Left lung (tissue), 10 donors: ENCODE measurements around the gene HEBP2. TPM values are rescaled to one million over a fixed set of nuclear protein-coding genes. Genes with fewer than 3 reads are reported as not detected.

Experiments used
- ATAC-seq: fragments of 200-7000 bp; cut with Tn5 transposase; one replicate; pipeline ENCODE4 v1.9.1; 2020; ENCODE audit warnings: moderate library complexity
- DNase-seq, 4 donors: peaks; one replicate each; pipeline ENCODE4 v3.0.0-alpha.2; 2013 to 2020
- H3K27ac ChIP-seq, 2 donors: fragments of 200-600 bp; sonication (generic) in 1 of 2; one replicate each; pipeline versions ENCODE4 v1.5.0 to v1.8.0; 2020 to 2021
- H3K27me3 ChIP-seq, 2 donors: fragments of 200-600 bp; sonication (generic) in 1 of 2; one replicate each; pipeline versions ENCODE4 v1.5.0 to v1.8.0; 2020 to 2021
- H3K36me3 ChIP-seq, 2 donors: fragments of 200-600 bp; sonication (generic) in 1 of 2; one replicate each; pipeline versions ENCODE4 v1.5.0 to v1.8.0; 2020 to 2021
- H3K4me1 ChIP-seq, 2 donors: fragments of 200-600 bp; one replicate each; pipeline ENCODE4 v1.8.0; 2021
- H3K4me3 ChIP-seq, 2 donors: fragments of 200-600 bp; sonication (generic) in 1 of 2; one replicate each; pipeline versions ENCODE4 v1.5.0 to v1.8.0; 2020 to 2021; ENCODE audit warnings: mild to moderate bottlenecking in 1 of 2
- H3K9me3 ChIP-seq, 2 donors: fragments of 200-600 bp; sonication (generic) in 1 of 2; one replicate each; pipeline versions ENCODE4 v1.5.0 to v1.8.0; 2020 to 2021
- intact Hi-C, 2 donors: fragments of 100-400 bp; cut with DNase I; formaldehyde crosslinking; loops; one replicate each; pipeline versions ENCODE4 v1.11.2 to v1.14.2; 2022
- polyA plus RNA-seq, 6 donors: library from polyadenylated mRNA; unstranded; fragments of 120-200 nt; gene quantifications; one replicate each; pipeline ENCODE4 v1.2.1, GENCODE V29; 2013; ENCODE audit not compliant: insufficient read length in 6 of 6
- total RNA-seq, 2 donors: library from RNA; stranded (reverse); fragmentation: NEBNext Ultra II Directional; extraction: Animal tissue kit (Norgen Biotek cat#: 25700); gene quantifications; one replicate each; pipeline ENCODE4 v1.2.1, GENCODE V29; 2021
- TF ChIP-seq, protein P1 (sequence below), 2 donors: fragments of 200-600 bp; sonication (generic) in 1 of 2; IDR thresholded peaks; one replicate each; pipeline versions ENCODE4 v1.5.0 to v1.8.0; 2021; ENCODE audit warnings: antibody characterized with exemption in 2 of 2
- donor health status: DM: no; HTN: yes; CAD: no.
- donor health status: DM: no; HTN: no; CAD: no.

HEBP2 gene
- total and polyA plus RNA-seq, 8 donors: 44.2 to 54.5 (median 49.4) TPM

DNA sequence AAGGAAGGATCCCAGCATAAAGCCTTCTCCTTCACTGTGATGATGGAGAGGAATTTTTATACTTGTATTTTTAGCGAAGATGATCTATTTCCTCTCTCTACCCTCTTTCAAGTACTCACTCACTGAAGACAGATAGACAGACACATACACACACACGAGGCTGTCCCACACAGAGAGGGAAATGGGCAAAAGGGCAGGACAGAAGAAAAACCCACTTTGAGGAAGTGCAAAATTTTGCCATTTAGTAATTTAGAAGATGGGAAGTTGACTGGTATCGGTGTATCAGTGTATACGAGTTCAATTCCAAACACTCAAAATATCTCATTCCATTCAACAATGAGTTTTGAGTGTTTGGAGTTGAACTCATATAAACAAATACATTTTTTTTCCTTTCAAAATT, 30.9 kb downstream of the HEBP2 start:
- H3K36me3 ChIP-seq: peaks cover 0 to 16% of the 10 kb centered on the region in 2 donors
- intact Hi-C loops: loop anchor here in 1 of 2 donors (10.0 kb wide), 1 partner anchor 80 kb away; no protein-coding TSS in a partner anchor
- no peaks in the 10 kb centered on the region for H3K27me3 ChIP-seq
- H3K4me3 ChIP-seq: no peak overlapping the region
- no peak for DNase-seq
- H3K4me1 ChIP-seq: peaks cover 0 to 24% of the 10 kb centered on the region in 2 donors
- H3K27ac ChIP-seq: no peak overlapping the region
- peak; percentile 18 for ATAC-seq
- TF ChIP-seq, protein P1, sequence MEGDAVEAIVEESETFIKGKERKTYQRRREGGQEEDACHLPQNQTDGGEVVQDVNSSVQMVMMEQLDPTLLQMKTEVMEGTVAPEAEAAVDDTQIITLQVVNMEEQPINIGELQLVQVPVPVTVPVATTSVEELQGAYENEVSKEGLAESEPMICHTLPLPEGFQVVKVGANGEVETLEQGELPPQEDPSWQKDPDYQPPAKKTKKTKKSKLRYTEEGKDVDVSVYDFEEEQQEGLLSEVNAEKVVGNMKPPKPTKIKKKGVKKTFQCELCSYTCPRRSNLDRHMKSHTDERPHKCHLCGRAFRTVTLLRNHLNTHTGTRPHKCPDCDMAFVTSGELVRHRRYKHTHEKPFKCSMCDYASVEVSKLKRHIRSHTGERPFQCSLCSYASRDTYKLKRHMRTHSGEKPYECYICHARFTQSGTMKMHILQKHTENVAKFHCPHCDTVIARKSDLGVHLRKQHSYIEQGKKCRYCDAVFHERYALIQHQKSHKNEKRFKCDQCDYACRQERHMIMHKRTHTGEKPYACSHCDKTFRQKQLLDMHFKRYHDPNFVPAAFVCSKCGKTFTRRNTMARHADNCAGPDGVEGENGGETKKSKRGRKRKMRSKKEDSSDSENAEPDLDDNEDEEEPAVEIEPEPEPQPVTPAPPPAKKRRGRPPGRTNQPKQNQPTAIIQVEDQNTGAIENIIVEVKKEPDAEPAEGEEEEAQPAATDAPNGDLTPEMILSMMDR (IDR thresholded peaks at IDR 0.05): no peak
- no peaks in the 10 kb centered on the region for H3K9me3 ChIP-seq

DNA sequence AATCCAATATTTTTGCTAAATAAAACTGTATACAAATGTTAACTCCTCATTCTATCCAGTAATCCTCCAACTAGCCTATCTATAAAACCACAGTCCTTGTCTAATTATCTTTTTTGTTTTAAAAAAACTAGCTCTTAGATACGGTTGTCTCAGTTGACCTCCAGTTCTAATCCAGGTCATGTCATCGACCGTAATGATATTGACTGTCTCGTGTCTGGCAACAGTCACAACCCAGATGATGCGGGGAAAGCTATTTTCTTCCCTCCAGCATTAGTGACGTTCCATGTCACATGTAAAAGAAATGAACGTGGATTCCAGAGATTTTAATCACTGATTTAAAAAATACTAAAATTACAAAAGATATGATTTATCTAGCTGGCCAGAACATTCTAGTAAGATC, 35.5 kb downstream of the HEBP2 start:
- ATAC-seq: no peak
- intact Hi-C loops: loop anchor here in 1 of 2 donors (10.0 kb wide), 1 partner anchor 75 kb away; no protein-coding TSS in a partner anchor
- no peak for DNase-seq
- H3K4me3 ChIP-seq: no peak overlapping the region
- H3K27me3 ChIP-seq: no peaks in the 10 kb centered on the region
- H3K4me1 ChIP-seq: peaks cover 0 to 9% of the 10 kb centered on the region in 2 donors
- H3K27ac ChIP-seq: no peak overlapping the region
- H3K9me3 ChIP-seq: no peaks in the 10 kb centered on the region
- peaks cover 0 to 5% of the 10 kb centered on the region in 2 donors for H3K36me3 ChIP-seq
- TF ChIP-seq, protein P1 (IDR thresholded peaks at IDR 0.05): no peak

DNA sequence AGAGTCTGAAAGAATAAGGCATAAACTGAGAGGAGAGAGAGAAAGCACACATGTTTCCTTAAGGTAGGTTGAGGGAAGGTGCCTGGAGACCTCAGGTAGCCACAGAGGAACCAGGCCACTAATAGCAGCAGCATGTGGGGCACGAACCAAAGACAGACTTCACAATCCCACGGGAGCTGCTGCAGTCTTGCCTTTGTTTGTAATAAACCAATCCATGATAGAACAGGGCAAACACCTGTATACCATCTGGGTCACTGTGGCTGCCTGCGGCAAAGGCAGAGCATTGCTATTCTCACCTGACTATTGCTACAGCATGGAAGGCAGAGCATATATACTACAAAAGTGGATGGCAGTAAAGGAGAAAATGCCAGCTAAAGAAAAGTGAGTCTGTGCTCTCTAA, 36.3 kb downstream of the HEBP2 start:
- no peaks in the 10 kb centered on the region for H3K27me3 ChIP-seq
- no peak overlapping the region for H3K27ac ChIP-seq
- DNase-seq (no peak), ATAC-seq (no peak)
- no peak overlapping the region for H3K4me3 ChIP-seq
- H3K4me1 ChIP-seq: peaks cover 0 to 1% of the 10 kb centered on the region in 2 donors
- TF ChIP-seq, protein P1 (IDR thresholded peaks at IDR 0.05): no peak
- intact Hi-C loops: no loop called here
- no peaks in the 10 kb centered on the region for H3K9me3 ChIP-seq
- H3K36me3 ChIP-seq: peaks cover 0 to 5% of the 10 kb centered on the region in 2 donors

DNA sequence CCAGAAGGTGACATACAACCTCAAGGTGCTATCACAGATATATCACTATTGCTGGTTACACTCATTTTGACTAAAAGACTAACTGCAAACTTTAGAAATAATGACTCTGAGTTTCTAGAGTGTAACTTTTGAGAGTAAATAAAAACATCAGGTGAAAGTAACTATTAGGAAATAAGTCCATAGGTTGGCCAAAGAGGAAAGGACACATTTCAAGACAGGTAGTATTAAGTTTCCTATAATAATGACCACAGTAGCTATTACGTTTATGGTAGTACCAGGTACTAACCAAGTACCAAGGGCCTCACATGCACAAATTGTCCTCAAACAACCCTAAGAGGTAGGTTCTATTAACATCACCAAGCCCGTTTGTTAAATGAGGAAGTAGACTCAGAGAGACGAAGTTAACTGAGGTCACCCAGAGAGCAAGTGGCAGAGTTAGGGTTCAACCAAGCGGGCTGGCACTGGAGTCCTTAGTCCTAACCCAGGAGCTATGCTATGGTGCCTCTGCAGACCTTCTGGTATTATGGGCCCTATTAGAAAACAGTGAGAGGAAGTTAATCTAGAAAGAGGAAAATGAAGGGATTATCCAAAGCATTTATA, 36.8 kb downstream of the HEBP2 start:
- H3K4me1 ChIP-seq: no peaks in the 10 kb centered on the region
- H3K9me3 ChIP-seq: no peaks in the 10 kb centered on the region
- ATAC-seq (no peak), DNase-seq (no peak)
- no peak overlapping the region for H3K4me3 ChIP-seq
- H3K27ac ChIP-seq: no peak overlapping the region
- TF ChIP-seq, protein P1 (IDR thresholded peaks at IDR 0.05): no peak
- no peaks in the 10 kb centered on the region for H3K27me3 ChIP-seq
- intact Hi-C loops: no loop called here
- H3K36me3 ChIP-seq: peaks cover 0 to 5% of the 10 kb centered on the region in 2 donors

DNA sequence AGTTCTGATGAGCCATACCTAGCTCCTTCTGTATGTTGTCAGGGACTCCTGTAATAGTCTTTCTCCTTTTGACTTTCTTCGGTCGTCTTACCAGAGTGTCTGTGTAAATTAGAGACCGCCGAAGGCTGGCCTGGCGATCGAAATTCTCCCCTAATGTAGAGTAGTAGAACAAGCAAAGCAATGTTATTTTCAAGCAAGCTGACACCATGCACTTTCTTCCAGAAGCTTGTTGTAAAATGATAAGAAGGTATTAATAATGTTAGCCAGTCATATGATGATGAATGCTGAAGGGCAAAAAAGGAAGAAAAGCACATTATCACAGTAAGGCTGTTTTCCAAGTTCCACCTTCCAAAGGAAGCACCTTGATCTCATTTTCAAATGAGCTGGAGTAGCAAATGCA, 37.9 kb downstream of the HEBP2 start:
- Histone ChIP-seq H3K36me3 (peaks cover 0 to 5% of the 10 kb centered on the region in 2 donors), H3K9me3 (no peaks in the 10 kb centered on the region), H3K4me3 (no peak overlapping the region), H3K4me1 (no peaks in the 10 kb centered on the region), H3K27me3 (no peaks in the 10 kb centered on the region), H3K27ac (no peak overlapping the region)
- DNase-seq: peak in 1 of 4 donors; percentile 35
- no peak for ATAC-seq
- intact Hi-C loops: no loop called here
- TF ChIP-seq, protein P1 (IDR thresholded peaks at IDR 0.05): no peak
